Bronchial epithelial cell (primary cell): ENCODE data around the gene MED10. TPM values are rescaled to one million over a fixed set of nuclear protein-coding genes. Genes with fewer than 3 reads are reported as not detected.
"Not testable (repeated sequence)": the region's sequence is repeated elsewhere in the genome, so short reads cannot be mapped to it uniquely, and the experiment has no call there.

Experiments
- DNase-seq: peaks from one replicate; pipeline ENCODE4 v3.0.0-alpha.2; 2010; ENCODE audit warnings: low read depth
- FAIRE-seq: peaks from 2 replicates; lab custom pipeline; 2011; peaks lifted over from hg19 to GRCh38; lab: Jason Lieb, UNC
- H3K27me3 ChIP-seq: 2 replicates; pipeline ENCODE4 v1.5.1; 2011; ENCODE audit warnings: low read length; ENCODE audit not compliant: control insufficient read depth, insufficient read depth
- H3K36me3 ChIP-seq: 2 replicates; pipeline ENCODE4 v1.5.1; 2011; ENCODE audit warnings: low read length; ENCODE audit not compliant: control insufficient read depth, insufficient read depth
- H3K4me3 ChIP-seq: 2 replicates; pipeline ENCODE4 v1.5.1; 2011; ENCODE audit warnings: mild to moderate bottlenecking, low read depth, low read length, control low read depth
- CTCF ChIP-seq: IDR thresholded peaks from 2 replicates; pipeline ENCODE4 v1.5.1; 2011; ENCODE audit warnings: mild to moderate bottlenecking, moderate library complexity, low read length, control low read depth, inconsistent platforms; ENCODE audit not compliant: insufficient read depth, severe bottlenecking
- total RNA-seq: library from RNA; depleted of rRNA; stranded (reverse); fragments of >200 nt; gene quantifications from 2 replicates; pipeline ENCODE4 v1.2.1, GENCODE V29; 2014

The MED10 gene
- total RNA-seq, 1 donor from 2014 or later: 13.2 TPM

GRCh38 chr5:6361101-6361500 lies 17.2 kb downstream of the MED10 start:
- Histone ChIP-seq H3K4me3 (no peak overlapping the region), H3K27me3 (no peaks in the 10 kb centered on the region), H3K36me3 (no peaks in the 10 kb centered on the region)
- no peak for DNase-seq
- no peak for TF ChIP-seq CTCF
- FAIRE-seq: no peak

- no peaks in the 10 kb centered on the region for H3K27me3 ChIP-seq
- DNase-seq (no peak), FAIRE-seq (no peak)
- no peak overlapping the region for H3K4me3 ChIP-seq
- H3K36me3 ChIP-seq: no peaks in the 10 kb centered on the region
- TF ChIP-seq CTCF: no peak
Observed at GRCh38 chr5:6360323-6361072, 17.8 kb downstream of the MED10 start.

- TF ChIP-seq CTCF: no peak
- no peaks in the 10 kb centered on the region for H3K27me3 ChIP-seq
- FAIRE-seq: no peak
- no peak for DNase-seq
- no peak overlapping the region for H3K4me3 ChIP-seq
- no peaks in the 10 kb centered on the region for H3K36me3 ChIP-seq
Observed at GRCh38 chr5:6359555-6360322, 18.6 kb downstream of the MED10 start.

- Histone ChIP-seq H3K27me3 (no peaks in the 10 kb centered on the region), H3K4me3 (no peak overlapping the region), H3K36me3 (no peaks in the 10 kb centered on the region)
- no peak for TF ChIP-seq CTCF
- no peak for FAIRE-seq
- no peak for DNase-seq
Observed at GRCh38 chr5:6358434-6358820, 19.9 kb downstream of the MED10 start.

- not testable (repeated sequence) for H3K36me3 ChIP-seq, H3K4me3 ChIP-seq, H3K27me3 ChIP-seq, DNase-seq, FAIRE-seq
Observed at GRCh38 chr5:6357817-6358433, 20.4 kb downstream of the MED10 start.

- FAIRE-seq: no peak
- H3K4me3 ChIP-seq: no peak overlapping the region
- no peak for TF ChIP-seq CTCF
- DNase-seq: no peak
- H3K36me3 ChIP-seq: no peaks in the 10 kb centered on the region
- no peaks in the 10 kb centered on the region for H3K27me3 ChIP-seq
Observed at GRCh38 chr5:6356578-6357164, 21.7 kb downstream of the MED10 start.
